Body of pancreas (tissue), 4 donors: ENCODE data around the gene ACP7. TPM values are rescaled to one million over a fixed set of nuclear protein-coding genes. Genes with fewer than 3 reads are reported as not detected.

ENCODE experiments used
- ATAC-seq: fragments of 150-250 bp; one replicate; pipeline ENCODE4 v1.9.1; 2016
- DNase-seq, 4 donors: peaks; one replicate each; pipeline ENCODE4 v3.0.0-alpha.2; 2019
- H3K27ac ChIP-seq, 4 donors: fragments of 200-600 bp; sonication (generic); 1 replicate in 3 of 4; 2 replicates in 1 of 4; pipeline versions ENCODE4 v1.5.1 to v1.6.1; 2016 to 2019; ENCODE audit warnings: mild to moderate bottlenecking in 1 of 4, mixed read lengths in 1 of 4, moderate library complexity in 1 of 4
- H3K27me3 ChIP-seq, 2 donors: fragments of 200-600 bp; sonication (generic); one replicate each; pipeline ENCODE4 v1.6.0; 2016; ENCODE audit warnings: mild to moderate bottlenecking in 1 of 2
- H3K36me3 ChIP-seq, 2 donors: fragments of 200-600 bp; sonication (generic); replicated peaks in 1 of 2; 2 replicates each; pipeline ENCODE4 v1.5.1; 2016; ENCODE audit warnings: low read depth in 2 of 2; ENCODE audit not compliant: insufficient read depth in 1 of 2
- H3K4me1 ChIP-seq: fragments of 200-600 bp; sonication (generic); one replicate; pipeline ENCODE4 v1.6.0; 2016
- H3K4me3 ChIP-seq, 2 donors: fragments of 200-600 bp; sonication (generic); 1 replicate in 1 of 2; 2 replicates in 1 of 2; pipeline ENCODE4 v1.5.1; 2016 to 2019
- H3K9me3 ChIP-seq, 3 donors: fragments of 200-600 bp; sonication (generic); 1 replicate in 2 of 3; 2 replicates in 1 of 3; pipeline ENCODE4 v1.5.1; 2016
- POLR2A ChIP-seq, 3 donors: fragments of 450-650 bp; IDR thresholded peaks; one replicate each; pipeline ENCODE4 v1.6.1; 2016; ENCODE audit warnings: antibody characterized with exemption in 3 of 3, mild to moderate bottlenecking in 2 of 3
- WGBS, 2 donors: methylation state at CpG; one replicate each; pipeline ENCODE4 v1.1.5; 2017; 5-methylcytosine and 5-hydroxymethylcytosine counted together
- intact Hi-C: fragments of 100-400 bp; cut with DNase I; formaldehyde crosslinking; loops from one replicate; pipeline ENCODE4 v1.15.1; 2023
- total RNA-seq, 2 donors: library from RNA; depleted of rRNA; stranded (reverse); fragments of >200 nt; gene quantifications; one replicate each; pipeline ENCODE4 v1.1.0, GENCODE V29; 2016
- TF ChIP-seq, protein P1 (sequence below), 7 experiments: fragments of 450-650 bp in 4 of 7; fragments of 200-600 bp in 3 of 7; sonication (generic) in 3 of 7; IDR thresholded peaks; one replicate each; pipeline ENCODE4 v1.5.1; 2016 to 2019; ENCODE audit warnings: antibody characterized with exemption in 7 of 7

ACP7 gene
- total RNA-seq, 2 donors from 2014 or later = not detected

DNA sequence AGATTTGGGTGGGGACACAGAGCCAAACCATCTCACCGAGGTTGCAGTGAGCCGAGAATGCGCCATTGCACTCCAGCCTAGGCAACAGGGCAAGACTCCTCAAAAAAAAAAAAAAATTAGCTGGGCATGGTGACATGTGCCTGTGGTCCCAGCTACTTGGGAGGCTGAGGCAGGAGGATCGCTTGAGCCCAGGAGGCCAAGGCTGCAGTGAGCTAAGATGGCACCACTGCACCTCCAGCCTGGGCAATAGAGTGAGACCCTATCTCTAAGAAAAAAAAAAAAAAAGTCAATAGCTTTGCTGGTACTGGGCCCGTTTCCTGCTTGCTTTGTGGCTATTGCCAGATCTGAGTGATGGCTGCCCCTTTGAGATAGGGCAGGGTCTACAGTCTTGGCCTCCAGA is 13.1 kb downstream of the ACP7 start:
- peaks cover 4% of the 10 kb centered on the region for H3K4me1 ChIP-seq
- H3K27ac ChIP-seq = no peak overlapping the region
- no peak for TF ChIP-seq POLR2A (IDR thresholded peaks at IDR 0.05)
- TF ChIP-seq, protein P1, sequence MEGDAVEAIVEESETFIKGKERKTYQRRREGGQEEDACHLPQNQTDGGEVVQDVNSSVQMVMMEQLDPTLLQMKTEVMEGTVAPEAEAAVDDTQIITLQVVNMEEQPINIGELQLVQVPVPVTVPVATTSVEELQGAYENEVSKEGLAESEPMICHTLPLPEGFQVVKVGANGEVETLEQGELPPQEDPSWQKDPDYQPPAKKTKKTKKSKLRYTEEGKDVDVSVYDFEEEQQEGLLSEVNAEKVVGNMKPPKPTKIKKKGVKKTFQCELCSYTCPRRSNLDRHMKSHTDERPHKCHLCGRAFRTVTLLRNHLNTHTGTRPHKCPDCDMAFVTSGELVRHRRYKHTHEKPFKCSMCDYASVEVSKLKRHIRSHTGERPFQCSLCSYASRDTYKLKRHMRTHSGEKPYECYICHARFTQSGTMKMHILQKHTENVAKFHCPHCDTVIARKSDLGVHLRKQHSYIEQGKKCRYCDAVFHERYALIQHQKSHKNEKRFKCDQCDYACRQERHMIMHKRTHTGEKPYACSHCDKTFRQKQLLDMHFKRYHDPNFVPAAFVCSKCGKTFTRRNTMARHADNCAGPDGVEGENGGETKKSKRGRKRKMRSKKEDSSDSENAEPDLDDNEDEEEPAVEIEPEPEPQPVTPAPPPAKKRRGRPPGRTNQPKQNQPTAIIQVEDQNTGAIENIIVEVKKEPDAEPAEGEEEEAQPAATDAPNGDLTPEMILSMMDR (IDR thresholded peaks at IDR 0.05) = no peak
- no peak overlapping the region for H3K4me3 ChIP-seq
- H3K27me3 ChIP-seq = no peaks in the 10 kb centered on the region
- H3K9me3 ChIP-seq = no peaks in the 10 kb centered on the region
- H3K36me3 ChIP-seq = no peaks in the 10 kb centered on the region
- 29 to 76% methylated on average over 4 to 5 of the region's 5 CpGs for WGBS, 2 donors
- DNase-seq (no peak), ATAC-seq (no peak)
- intact Hi-C loops = no loop called here

DNA sequence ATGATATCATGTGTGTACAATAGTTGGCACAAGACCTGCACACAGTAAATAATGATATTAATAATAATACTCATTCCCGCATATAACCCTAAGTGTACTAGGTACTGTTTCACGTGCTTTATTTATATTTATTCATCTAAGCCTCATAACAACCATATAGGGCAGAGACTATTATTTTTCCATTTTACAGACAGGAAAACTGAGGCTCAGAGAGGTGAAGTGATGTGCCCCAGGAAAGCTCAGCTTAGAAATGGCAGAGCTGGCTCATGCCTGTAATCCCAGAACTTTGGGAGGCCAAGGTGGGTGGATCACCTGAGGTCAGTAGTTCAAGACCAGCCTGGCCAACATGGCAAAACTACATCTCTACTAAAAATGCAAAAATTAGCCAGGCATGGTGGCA is 13.6 kb downstream of the ACP7 start:
- no peaks in the 10 kb centered on the region for H3K36me3 ChIP-seq
- TF ChIP-seq POLR2A (IDR thresholded peaks at IDR 0.05) = no peak
- TF ChIP-seq, protein P1 (IDR thresholded peaks at IDR 0.05) = no peak
- 39 to 58% methylated on average over 2 of the region's 2 CpGs for WGBS, 2 donors
- H3K27me3 ChIP-seq = no peaks in the 10 kb centered on the region
- intact Hi-C loops = no loop called here
- ATAC-seq (no peak), DNase-seq (no peak)
- H3K4me3 ChIP-seq = no peak overlapping the region
- no peaks in the 10 kb centered on the region for H3K9me3 ChIP-seq
- peaks cover 4% of the 10 kb centered on the region for H3K4me1 ChIP-seq
- no peak overlapping the region for H3K27ac ChIP-seq

DNA sequence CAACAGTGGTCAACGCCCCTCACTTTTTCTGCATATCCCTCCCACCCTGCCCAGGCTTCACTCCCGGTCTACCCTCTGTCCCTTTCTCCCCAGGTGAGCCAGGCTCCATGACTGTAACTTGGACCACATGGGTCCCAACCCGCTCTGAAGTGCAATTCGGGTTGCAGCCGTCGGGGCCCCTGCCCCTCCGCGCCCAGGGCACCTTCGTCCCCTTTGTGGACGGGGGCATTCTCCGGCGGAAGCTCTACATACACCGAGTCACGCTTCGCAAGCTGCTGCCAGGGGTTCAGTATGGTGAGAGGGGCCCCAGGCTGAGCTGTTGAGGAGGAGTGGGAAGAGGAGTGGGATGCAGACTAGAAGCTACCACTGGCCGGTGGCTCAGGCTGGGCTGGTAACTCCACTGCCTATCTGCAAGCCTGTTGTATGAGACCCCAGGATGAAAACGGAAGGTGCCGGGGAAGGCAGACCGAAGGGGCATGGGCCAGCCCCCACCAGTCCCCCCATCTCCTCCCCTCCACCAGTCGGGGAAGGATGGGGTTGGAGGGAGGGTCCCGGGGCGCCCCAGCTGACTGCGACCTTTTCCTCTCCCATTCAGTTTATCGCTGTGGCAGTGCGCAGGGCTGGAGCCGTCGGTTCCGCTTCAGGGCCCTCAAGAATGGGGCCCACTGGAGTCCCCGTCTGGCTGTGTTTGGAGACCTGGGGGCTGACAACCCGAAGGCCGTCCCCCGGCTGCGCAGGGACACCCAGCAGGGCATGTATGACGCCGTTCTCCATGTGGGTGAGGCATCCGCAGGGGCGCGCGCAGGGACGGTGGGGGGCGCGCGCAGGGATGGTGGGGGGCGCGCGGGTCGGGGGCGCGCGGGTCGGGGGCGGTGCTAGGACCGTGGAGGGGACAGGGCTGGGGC is 14.4 kb downstream of the ACP7 start:
- H3K4me1 ChIP-seq = peaks cover 4% of the 10 kb centered on the region
- no peak for ATAC-seq
- intact Hi-C loops = no loop called here

DNA sequence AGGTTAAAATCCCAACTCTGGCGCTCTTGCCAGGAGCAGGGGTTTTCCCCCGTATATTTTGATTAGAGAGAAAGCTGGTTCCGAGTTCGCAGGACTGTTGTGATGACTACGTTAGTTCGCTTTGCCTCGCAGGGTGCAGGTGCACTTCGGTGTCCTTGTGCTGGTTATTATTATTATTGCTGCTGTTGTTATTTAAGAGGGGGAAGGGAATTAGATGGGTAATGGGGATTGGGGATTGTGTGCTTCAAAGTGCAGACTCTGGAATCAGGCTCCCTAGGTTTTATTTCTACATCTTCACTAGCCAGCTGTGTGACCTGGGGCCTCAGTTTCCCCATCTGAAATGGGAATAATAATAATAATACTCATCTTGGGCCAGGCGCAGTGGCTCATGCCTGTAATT is 15.2 kb downstream of the ACP7 start:
- Histone ChIP-seq H3K36me3 (no peaks in the 10 kb centered on the region), H3K27me3 (no peaks in the 10 kb centered on the region), H3K9me3 (no peaks in the 10 kb centered on the region), H3K4me3 (no peak overlapping the region), H3K27ac (no peak overlapping the region), H3K4me1 (peaks cover 4% of the 10 kb centered on the region)
- intact Hi-C loops = no loop called here
- 32 to 37% methylated on average over 6 to 9 of the region's 9 CpGs for WGBS, 2 donors
- TF ChIP-seq POLR2A (IDR thresholded peaks at IDR 0.05) = no peak
- TF ChIP-seq, protein P1 (IDR thresholded peaks at IDR 0.05) = no peak
- DNase-seq = no peak
- ATAC-seq = no peak

More for the DNA sequence above, 14.4 kb downstream of the ACP7 start:
- H3K4me3 ChIP-seq = no peak overlapping the region
- no peaks in the 10 kb centered on the region for H3K27me3 ChIP-seq
- no peak overlapping the region for H3K27ac ChIP-seq
- TF ChIP-seq, protein P1 (IDR thresholded peaks at IDR 0.05) = no peak
- no peak for TF ChIP-seq POLR2A (IDR thresholded peaks at IDR 0.05)
- H3K36me3 ChIP-seq = no peaks in the 10 kb centered on the region
- WGBS, 2 donors = 15 to 22% methylated on average over 13 to 45 of the region's 53 CpGs
- DNase-seq = no peak
- no peaks in the 10 kb centered on the region for H3K9me3 ChIP-seq
